H9 (cell line): Measurements from ENCODE around the gene NBPF15. TPM values are rescaled to one million over a fixed set of nuclear protein-coding genes. Genes with fewer than 3 reads are reported as not detected.
"Not testable (repeated sequence)": the region's sequence is repeated elsewhere in the genome, so short reads cannot be mapped to it uniquely, and the experiment has no call there.

Experiments
- DNase-seq: peaks from one replicate; pipeline ENCODE4 v3.0.0-alpha.2; 2017
- H2AFZ ChIP-seq: one replicate; pipeline ENCODE4 v1.6.1; 2013; ENCODE audit warnings: mild to moderate bottlenecking, low read length, control low read depth, moderate library complexity
- H2AK5ac ChIP-seq: 2 replicates; pipeline ENCODE4 v1.6.1; 2013; ENCODE audit warnings: low read length, control low read depth, mixed read lengths; ENCODE audit not compliant: insufficient read length
- H2BK120ac ChIP-seq: one replicate; pipeline ENCODE4 v1.6.1; 2013; ENCODE audit warnings: low read depth, mild to moderate bottlenecking, low read length, control low read depth, inconsistent platforms; ENCODE audit not compliant: poor library complexity, severe bottlenecking
- H2BK12ac ChIP-seq: 2 replicates; pipeline ENCODE4 v1.6.1; 2013; ENCODE audit warnings: low read length, control low read depth, mixed read lengths, low read depth; ENCODE audit not compliant: insufficient read length
- H2BK15ac ChIP-seq: 2 replicates; pipeline ENCODE4 v1.6.1; 2013; ENCODE audit warnings: low read depth, low read length, control low read depth
- H2BK20ac ChIP-seq: one replicate; pipeline ENCODE4 v1.6.1; 2013; ENCODE audit warnings: low read depth, mild to moderate bottlenecking, low read length, control low read depth, inconsistent platforms; ENCODE audit not compliant: poor library complexity, severe bottlenecking
- H2BK5ac ChIP-seq: 2 replicates; pipeline ENCODE4 v1.6.1; 2013; ENCODE audit warnings: low read length, control low read depth, mixed read lengths; ENCODE audit not compliant: insufficient read length
- H3K14ac ChIP-seq: 2 replicates; pipeline ENCODE4 v1.6.1; 2013; ENCODE audit warnings: low read length, control low read depth; ENCODE audit not compliant: insufficient read depth
- H3K18ac ChIP-seq: 2 replicates; pipeline ENCODE4 v1.6.1; 2013; ENCODE audit warnings: low read depth, mild to moderate bottlenecking, mixed read lengths, low read length, control low read depth; ENCODE audit not compliant: insufficient read length
- H3K23ac ChIP-seq: 2 replicates; pipeline ENCODE4 v1.6.1; 2013; ENCODE audit warnings: low read length, control low read depth, mixed read lengths, low read depth; ENCODE audit not compliant: insufficient read length
- H3K23me2 ChIP-seq: 2 replicates; pipeline ENCODE4 v1.6.1; 2013; ENCODE audit warnings: low read depth, mild to moderate bottlenecking, mixed read lengths, low read length, control low read depth; ENCODE audit not compliant: insufficient read length, poor library complexity, severe bottlenecking
- H3K27ac ChIP-seq: 2 replicates; pipeline ENCODE4 v1.5.1; 2013; ENCODE audit warnings: low read length, control low read depth, mixed read lengths, low read depth; ENCODE audit not compliant: insufficient read length
- H3K27me3 ChIP-seq: 2 replicates; pipeline ENCODE4 v1.6.1; 2013; ENCODE audit warnings: low read length, control low read depth, inconsistent platforms; ENCODE audit not compliant: insufficient read depth
- H3K4ac ChIP-seq: 2 replicates; pipeline ENCODE4 v1.6.1; 2013; ENCODE audit warnings: low read depth, mild to moderate bottlenecking, control low read depth, inconsistent platforms, low read length, moderate library complexity
- H3K4me1 ChIP-seq: 2 replicates; pipeline ENCODE4 v1.6.1; 2013; ENCODE audit warnings: low read length, control low read depth, inconsistent platforms; ENCODE audit not compliant: insufficient read depth
- H3K4me2 ChIP-seq: 2 replicates; pipeline ENCODE4 v1.6.1; 2013; ENCODE audit warnings: low read length, control low read depth, mixed read lengths; ENCODE audit not compliant: insufficient read length, insufficient read depth
- H3K56ac ChIP-seq: 2 replicates; pipeline ENCODE4 v1.6.1; 2013; ENCODE audit warnings: low read depth, mild to moderate bottlenecking, mixed read lengths, low read length, control low read depth; ENCODE audit not compliant: insufficient read length
- H3K79me1 ChIP-seq: 2 replicates; pipeline ENCODE4 v1.6.1; 2013; ENCODE audit warnings: low read depth, mild to moderate bottlenecking, moderate library complexity, low read length, control low read depth, inconsistent platforms; ENCODE audit not compliant: insufficient read depth, poor library complexity, severe bottlenecking
- H3K79me2 ChIP-seq: 2 replicates; pipeline ENCODE4 v1.6.1; 2013; ENCODE audit warnings: low read length, control low read depth, inconsistent platforms; ENCODE audit not compliant: insufficient read depth
- H3K9ac ChIP-seq: 2 replicates; pipeline ENCODE4 v1.6.1; 2013; ENCODE audit warnings: low read length, control low read depth, mixed read lengths; ENCODE audit not compliant: insufficient read length; ENCODE audit errors: extremely low read depth
- H3K9me3 ChIP-seq: one replicate; pipeline ENCODE4 v1.6.1; 2013; ENCODE audit warnings: low read depth, low read length, inconsistent platforms; ENCODE audit not compliant: control insufficient read depth
- H3T11ph ChIP-seq: one replicate; pipeline ENCODE4 v1.6.1; 2013; ENCODE audit warnings: mild to moderate bottlenecking, low read length, control low read depth, inconsistent platforms
- H4K20me1 ChIP-seq: one replicate; pipeline ENCODE4 v1.6.1; 2013; ENCODE audit not compliant: control insufficient read depth, insufficient read length, insufficient read depth
- H4K5ac ChIP-seq: 2 replicates; pipeline ENCODE4 v1.6.1; 2013; ENCODE audit warnings: low read depth, mild to moderate bottlenecking, mixed read lengths, low read length, control low read depth; ENCODE audit not compliant: insufficient read length
- H4K8ac ChIP-seq: replicated peaks from 2 replicates; pipeline ENCODE4 v1.6.1; 2013; ENCODE audit warnings: low read length, control low read depth, mixed read lengths, low read depth; ENCODE audit not compliant: insufficient read length
- H4K91ac ChIP-seq: 2 replicates; pipeline ENCODE4 v1.6.1; 2013; ENCODE audit warnings: low read depth, mild to moderate bottlenecking, moderate library complexity, mixed read lengths, low read length, control low read depth; ENCODE audit not compliant: insufficient read length
- H3K27ac Mint-ChIP-seq, 3 experiments: 2 replicates in 2 of 3; 3 replicates in 1 of 3; pipeline ENCODE4 v1.8.0; 2020 to 2021; ENCODE audit warnings: mixed read lengths in 3 of 3, mild to moderate bottlenecking in 1 of 3, moderate library complexity in 1 of 3
- H3K27me3 Mint-ChIP-seq: 2 replicates; pipeline ENCODE4 v1.8.0; 2021; ENCODE audit warnings: low read depth, mild to moderate bottlenecking, moderate library complexity, mixed read lengths
- H3K36me3 Mint-ChIP-seq, 3 experiments: 2 replicates in 2 of 3; 3 replicates in 1 of 3; pipeline ENCODE4 v1.8.0; 2020 to 2021; ENCODE audit warnings: low read depth in 3 of 3, mixed read lengths in 3 of 3; ENCODE audit not compliant: insufficient read depth in 1 of 3
- H3K4me1 Mint-ChIP-seq, 2 experiments: 2 replicates each; pipeline ENCODE4 v1.8.0; 2020; ENCODE audit warnings: mixed read lengths in 2 of 2
- H3K4me3 Mint-ChIP-seq, 2 experiments: 2 replicates in 1 of 2; 3 replicates in 1 of 2; pipeline ENCODE4 v1.8.0; 2020 to 2021; ENCODE audit warnings: mild to moderate bottlenecking in 2 of 2, mixed read lengths in 2 of 2, moderate library complexity in 1 of 2
- H3K9me3 Mint-ChIP-seq, 2 experiments: 2 replicates in 1 of 2; 3 replicates in 1 of 2; pipeline ENCODE4 v1.8.0; 2020; ENCODE audit warnings: mild to moderate bottlenecking in 2 of 2, mixed read lengths in 2 of 2, moderate library complexity in 1 of 2
- WGBS: extraction: QIAGEN DNeasy Blood & Tissue Kit; methylation state at CpG from one replicate; pipeline ENCODE4 v1.1.7; 2013; ENCODE audit warnings: missing lambda C conversion rate, low lambda C conversion rate, mixed read lengths; ENCODE audit not compliant: insufficient read length; ENCODE audit errors: extremely low coverage; 5-methylcytosine and 5-hydroxymethylcytosine counted together
- total RNA-seq: library from RNA; stranded (reverse); gene quantifications from 2 replicates; pipeline ENCODE4 v1.2.1, GENCODE V29; 2021

NBPF15 gene
- total RNA-seq, 1 experiment from 2014 or later = 9.3 TPM

DNA sequence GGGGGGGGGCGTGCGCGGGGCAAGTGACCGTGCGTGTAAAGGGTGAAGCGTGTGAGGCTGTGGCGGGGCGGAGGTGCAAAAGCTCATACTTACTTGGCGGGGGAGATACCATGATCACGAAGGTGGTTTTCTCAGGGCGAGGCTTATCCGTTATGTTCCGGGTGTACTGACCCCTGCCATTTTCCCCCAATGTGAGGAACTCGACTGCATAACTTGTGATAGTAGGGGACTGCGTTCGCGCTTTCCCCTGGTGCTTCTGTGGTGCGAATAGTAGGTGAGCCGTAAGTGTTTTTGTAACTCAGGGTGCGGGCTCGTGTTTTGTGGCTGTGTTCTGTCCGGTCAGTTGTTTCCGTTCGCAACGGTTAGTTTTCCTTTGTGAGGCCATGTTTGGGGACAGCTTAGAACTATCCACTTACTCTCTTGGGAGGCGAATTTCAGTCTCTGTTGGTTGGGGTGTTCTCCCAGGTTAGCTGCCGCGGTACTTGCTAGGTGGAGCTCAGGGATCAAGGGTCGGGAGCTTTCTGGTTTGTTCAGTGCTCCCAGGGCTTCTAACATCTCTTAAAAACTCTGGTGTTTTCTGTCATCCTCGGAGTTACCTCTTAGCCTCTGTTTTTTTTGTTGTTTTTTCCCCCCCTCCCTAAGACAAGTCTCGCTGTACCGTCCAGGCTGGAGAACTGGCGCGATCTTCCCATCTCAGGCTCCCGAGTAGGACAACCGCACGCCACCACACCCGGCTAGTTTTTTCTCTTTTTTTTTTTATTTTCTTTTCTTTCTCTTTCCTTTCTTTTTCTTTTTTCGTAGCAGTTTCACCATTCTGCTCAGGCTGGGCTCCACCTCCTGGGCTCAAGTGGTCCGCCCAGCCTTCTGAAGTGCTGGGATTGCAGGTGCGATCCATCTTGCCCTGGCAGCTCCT lies 48.7 kb downstream of the NBPF15 start:
- not testable (repeated sequence) for H4K8ac ChIP-seq, H3K9me3 Mint-ChIP-seq, H3K56ac ChIP-seq, H3K14ac ChIP-seq, H4K91ac ChIP-seq, H4K5ac ChIP-seq, H3K4me1 Mint-ChIP-seq, H3K9me3 ChIP-seq, H3K23ac ChIP-seq, H3K4me1 ChIP-seq, H2AFZ ChIP-seq, H3K36me3 Mint-ChIP-seq, H2BK120ac ChIP-seq, H3K4ac ChIP-seq, H3T11ph ChIP-seq, H2AK5ac ChIP-seq, H2BK15ac ChIP-seq, H4K20me1 ChIP-seq, H3K18ac ChIP-seq, H3K27me3 Mint-ChIP-seq, H3K79me1 ChIP-seq, H3K27me3 ChIP-seq, H3K23me2 ChIP-seq, H2BK12ac ChIP-seq, H3K79me2 ChIP-seq, H2BK5ac ChIP-seq, H2BK20ac ChIP-seq
- Histone ChIP-seq H3K9ac (peak overlapping the region; percentile 26), H3K27ac (peak overlapping the region; percentile 10), H3K4me2 (peak overlapping the region; percentile 5)
- DNase-seq = peak; percentile 97
- no CpG with 5 or more reads among the region's 41 CpGs for WGBS
- Mint-ChIP-seq H3K4me3 (peak overlapping the region; percentile 82 to 95), H3K27ac (peak overlapping the region; percentile 98 to 100 (median 99))

DNA sequence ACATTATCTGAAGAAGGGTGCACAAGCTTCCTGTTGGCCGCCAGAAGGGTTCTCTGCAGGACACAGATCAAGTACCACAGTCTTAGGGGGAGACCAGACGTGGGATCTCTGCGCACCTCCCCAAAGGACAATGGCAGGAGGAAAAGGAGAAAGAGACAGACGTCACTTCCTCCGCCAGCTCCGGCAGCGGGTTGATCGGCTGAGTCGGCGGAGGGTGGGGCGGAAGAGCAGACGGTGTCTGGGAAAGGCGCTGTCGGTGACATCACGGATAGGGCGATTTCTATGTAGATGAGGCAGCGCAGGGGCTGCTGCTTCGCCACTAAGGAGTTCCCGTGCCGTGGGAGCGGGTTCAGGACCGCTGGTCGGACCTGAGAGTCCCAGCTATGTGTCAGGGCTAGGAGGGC lies 49.4 kb downstream of the NBPF15 start:
- H3K9me3 Mint-ChIP-seq, H3K9me3 ChIP-seq, H3K79me1 ChIP-seq, H4K91ac ChIP-seq, H3K36me3 Mint-ChIP-seq, H3K18ac ChIP-seq, H3K56ac ChIP-seq, H4K20me1 ChIP-seq, H3K27ac ChIP-seq, H3K27me3 Mint-ChIP-seq, H3K4me1 Mint-ChIP-seq, H2BK20ac ChIP-seq, H3K4me2 ChIP-seq, H3T11ph ChIP-seq, H2BK15ac ChIP-seq, H2BK120ac ChIP-seq, H3K14ac ChIP-seq, H3K23me2 ChIP-seq, H4K5ac ChIP-seq, H3K27me3 ChIP-seq, H4K8ac ChIP-seq, H2AK5ac ChIP-seq, H3K23ac ChIP-seq, H2BK12ac ChIP-seq, H3K79me2 ChIP-seq, H2BK5ac ChIP-seq, H2AFZ ChIP-seq, H3K4me1 ChIP-seq, H3K9ac ChIP-seq, H3K4ac ChIP-seq: not testable (repeated sequence)
- peak overlapping the region; percentile 82 to 95; a peak in 4 of 5 replicates for H3K4me3 Mint-ChIP-seq
- DNase-seq = peak; percentile 81
- peak overlapping the region; percentile 98 to 100 (median 99) for H3K27ac Mint-ChIP-seq
- WGBS = no CpG with 5 or more reads among the region's 23 CpGs
